Neural progenitor cell (in vitro differentiated cells): ENCODE data around the gene GNA14. TPM values are rescaled to one million over a fixed set of nuclear protein-coding genes. Genes with fewer than 3 reads are reported as not detected.
"Not testable (repeated sequence)": the region's sequence is repeated elsewhere in the genome, so short reads cannot be mapped to it uniquely, and the experiment has no call there.

Experiments used
- DNase-seq: peaks from one replicate; pipeline ENCODE4 v3.0.0-alpha.2; 2016; ENCODE audit warnings: low spot score
- H2AFZ ChIP-seq: fragments of 200-600 bp; sonication (generic); replicated peaks from 2 replicates; pipeline ENCODE4 v1.6.1; 2016; ENCODE audit warnings: antibody characterized with exemption
- H3F3A ChIP-seq: fragments of 200-600 bp; sonication (generic); 2 replicates; pipeline ENCODE4 v1.6.1; 2016; ENCODE audit warnings: antibody characterized with exemption, low read depth
- H3K27ac ChIP-seq: fragments of 200-600 bp; sonication (generic); 2 replicates; pipeline ENCODE4 v1.5.1; 2016; ENCODE audit warnings: mild to moderate bottlenecking
- H3K27me3 ChIP-seq: fragments of 200-600 bp; sonication (generic); 2 replicates; pipeline ENCODE4 v1.6.1; 2016; ENCODE audit warnings: mild to moderate bottlenecking, moderate library complexity
- H3K36me3 ChIP-seq: fragments of 200-600 bp; sonication (generic); 2 replicates; pipeline ENCODE4 v1.5.1; 2016
- H3K4me1 ChIP-seq: fragments of 200-600 bp; sonication (generic); 2 replicates; pipeline ENCODE4 v1.6.1; 2016; ENCODE audit warnings: mixed run types
- H3K4me2 ChIP-seq: fragments of 200-600 bp; sonication (generic); 2 replicates; pipeline ENCODE4 v1.6.1; 2016
- H3K4me3 ChIP-seq: fragments of 200-600 bp; sonication (generic); 2 replicates; pipeline ENCODE4 v1.5.1; 2016
- H3K79me2 ChIP-seq: fragments of 200-600 bp; sonication (generic); 2 replicates; pipeline ENCODE4 v1.6.1; 2016; ENCODE audit warnings: low read depth
- H3K9ac ChIP-seq: fragments of 200-600 bp; sonication (generic); 2 replicates; pipeline ENCODE4 v1.6.1; 2016
- H3K9me3 ChIP-seq: fragments of 200-600 bp; sonication (generic); 2 replicates; pipeline ENCODE4 v1.5.1; 2016; ENCODE audit warnings: low read depth
- H4K20me1 ChIP-seq: fragments of 200-600 bp; sonication (generic); 2 replicates; pipeline ENCODE4 v1.6.1; 2016; ENCODE audit warnings: low read depth
- H3K27ac Mint-ChIP-seq: 3 replicates; pipeline ENCODE4 v1.8.0; 2021; ENCODE audit warnings: mixed read lengths
- H3K27me3 Mint-ChIP-seq: 2 replicates; pipeline ENCODE4 v1.8.0; 2022; ENCODE audit warnings: low read depth, mild to moderate bottlenecking, inconsistent platforms, moderate library complexity, mixed read lengths; ENCODE audit not compliant: insufficient read depth
- H3K36me3 Mint-ChIP-seq: 3 replicates; pipeline ENCODE4 v1.8.0; 2021; ENCODE audit warnings: mixed read lengths
- H3K4me1 Mint-ChIP-seq: 3 replicates; pipeline ENCODE4 v1.8.0; 2021; ENCODE audit warnings: mixed read lengths
- H3K4me3 Mint-ChIP-seq: 3 replicates; pipeline ENCODE4 v1.8.0; 2021; ENCODE audit warnings: mild to moderate bottlenecking, moderate library complexity, mixed read lengths
- H3K9me3 Mint-ChIP-seq: 3 replicates; pipeline ENCODE4 v1.8.0; 2020; ENCODE audit warnings: mixed read lengths
- EZH2 ChIP-seq: fragments of 200-600 bp; sonication (generic); IDR thresholded peaks from 2 replicates; pipeline ENCODE4 v1.6.1; 2017; ENCODE audit warnings: antibody characterized with exemption, mild to moderate bottlenecking, moderate library complexity
- EZH2phosphoT487 ChIP-seq: fragments of 200-600 bp; sonication (generic); IDR thresholded peaks from 2 replicates; pipeline ENCODE4 v1.6.1; 2017; ENCODE audit warnings: antibody characterized with exemption
- total RNA-seq: library from RNA; depleted of rRNA; stranded (reverse); fragments of >200 nt; gene quantifications from 2 replicates; pipeline ENCODE4 v1.2.3, GENCODE V29; 2015; ENCODE audit warnings: low replicate concordance
- TF ChIP-seq, protein P1 (sequence below): fragments of 200-600 bp; sonication (generic); IDR thresholded peaks from 2 replicates; pipeline ENCODE4 v1.5.1; 2017; ENCODE audit warnings: antibody characterized with exemption, mild to moderate bottlenecking

GNA14 gene
- total RNA-seq, 1 donor from 2014 or later: not detected

DNA sequence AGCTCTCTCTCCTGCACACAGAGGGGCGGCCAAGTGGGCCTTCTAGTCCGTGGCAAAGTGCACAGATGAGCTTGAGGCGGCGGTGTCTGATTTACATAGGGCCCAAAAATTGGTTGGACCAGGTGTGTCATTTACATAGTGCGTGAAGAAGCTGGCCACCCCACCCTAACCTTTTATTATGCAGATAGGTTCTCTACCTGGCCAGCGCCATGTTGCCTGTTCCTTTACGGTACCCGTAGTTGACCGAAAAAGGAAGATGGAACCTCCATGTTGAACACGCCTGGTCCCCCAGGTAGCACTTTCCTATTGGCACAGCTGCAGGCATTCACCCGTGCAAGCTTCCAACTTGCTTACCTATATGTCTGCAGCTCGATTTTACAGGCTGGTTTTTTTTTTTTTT lies 61.5 kb downstream of the GNA14 start:
- Mint-ChIP-seq H3K27ac (no peak overlapping the region), H3K27me3 (no peaks in the 10 kb centered on the region), H3K9me3 (no peaks in the 10 kb centered on the region), H3K4me1 (peaks cover 12% of the 10 kb centered on the region), H3K4me3 (no peak overlapping the region), H3K36me3 (no peaks in the 10 kb centered on the region)
- Histone ChIP-seq H4K20me1 (no peaks in the 10 kb centered on the region), H3K27me3 (no peaks in the 10 kb centered on the region), H3K9ac (no peak overlapping the region), H3F3A (no peaks in the 10 kb centered on the region), H3K79me2 (no peaks in the 10 kb centered on the region), H3K4me1 (peaks cover 6% of the 10 kb centered on the region), H3K36me3 (no peaks in the 10 kb centered on the region), H2AFZ (no peak overlapping the region), H3K27ac (no peak overlapping the region), H3K4me2 (no peak overlapping the region), H3K4me3 (no peak overlapping the region), H3K9me3 (no peaks in the 10 kb centered on the region)
- no peak for TF ChIP-seq EZH2
- TF ChIP-seq, protein P1, sequence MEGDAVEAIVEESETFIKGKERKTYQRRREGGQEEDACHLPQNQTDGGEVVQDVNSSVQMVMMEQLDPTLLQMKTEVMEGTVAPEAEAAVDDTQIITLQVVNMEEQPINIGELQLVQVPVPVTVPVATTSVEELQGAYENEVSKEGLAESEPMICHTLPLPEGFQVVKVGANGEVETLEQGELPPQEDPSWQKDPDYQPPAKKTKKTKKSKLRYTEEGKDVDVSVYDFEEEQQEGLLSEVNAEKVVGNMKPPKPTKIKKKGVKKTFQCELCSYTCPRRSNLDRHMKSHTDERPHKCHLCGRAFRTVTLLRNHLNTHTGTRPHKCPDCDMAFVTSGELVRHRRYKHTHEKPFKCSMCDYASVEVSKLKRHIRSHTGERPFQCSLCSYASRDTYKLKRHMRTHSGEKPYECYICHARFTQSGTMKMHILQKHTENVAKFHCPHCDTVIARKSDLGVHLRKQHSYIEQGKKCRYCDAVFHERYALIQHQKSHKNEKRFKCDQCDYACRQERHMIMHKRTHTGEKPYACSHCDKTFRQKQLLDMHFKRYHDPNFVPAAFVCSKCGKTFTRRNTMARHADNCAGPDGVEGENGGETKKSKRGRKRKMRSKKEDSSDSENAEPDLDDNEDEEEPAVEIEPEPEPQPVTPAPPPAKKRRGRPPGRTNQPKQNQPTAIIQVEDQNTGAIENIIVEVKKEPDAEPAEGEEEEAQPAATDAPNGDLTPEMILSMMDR: no peak
- TF ChIP-seq EZH2phosphoT487: no peak
- no peak for DNase-seq

DNA sequence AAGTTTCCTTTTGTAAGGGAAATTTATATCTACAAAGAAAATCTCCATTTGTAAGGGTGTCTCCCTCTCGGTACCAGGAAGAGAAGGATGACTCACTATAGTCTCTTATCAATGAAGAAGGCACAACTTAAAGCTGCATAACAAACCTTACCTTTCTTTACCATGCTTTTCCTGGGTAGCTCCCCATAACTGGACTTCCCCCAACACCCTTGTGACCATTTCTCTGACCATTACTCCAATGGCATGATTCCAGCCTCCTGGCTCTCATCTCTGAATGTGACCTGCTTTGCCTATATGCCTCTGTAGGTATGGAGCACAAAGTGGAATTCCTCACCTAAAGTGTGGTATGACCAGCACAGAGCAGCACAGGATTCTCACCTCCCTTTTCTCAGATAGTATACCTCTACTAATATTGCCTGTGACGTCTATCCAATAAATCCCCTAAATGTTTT lies 62.8 kb downstream of the GNA14 start:
- Histone ChIP-seq H3K79me2 (no peaks in the 10 kb centered on the region), H3K27ac (no peak overlapping the region), H3K9ac (no peak overlapping the region), H3K36me3 (no peaks in the 10 kb centered on the region), H3K4me2 (no peak overlapping the region), H3K4me3 (no peak overlapping the region), H4K20me1 (no peaks in the 10 kb centered on the region), H3K9me3 (no peaks in the 10 kb centered on the region), H2AFZ (no peak overlapping the region), H3K4me1 (peaks cover 6% of the 10 kb centered on the region), H3K27me3 (no peaks in the 10 kb centered on the region), H3F3A (no peaks in the 10 kb centered on the region)
- Mint-ChIP-seq H3K4me1 (peaks cover 12% of the 10 kb centered on the region), H3K4me3 (no peak overlapping the region), H3K9me3 (no peaks in the 10 kb centered on the region), H3K36me3 (no peaks in the 10 kb centered on the region), H3K27me3 (peaks cover 2% of the 10 kb centered on the region), H3K27ac (no peak overlapping the region)
- no peak for DNase-seq
- TF ChIP-seq, protein P1: no peak
- TF ChIP-seq EZH2 (no peak), EZH2phosphoT487 (no peak)

DNA sequence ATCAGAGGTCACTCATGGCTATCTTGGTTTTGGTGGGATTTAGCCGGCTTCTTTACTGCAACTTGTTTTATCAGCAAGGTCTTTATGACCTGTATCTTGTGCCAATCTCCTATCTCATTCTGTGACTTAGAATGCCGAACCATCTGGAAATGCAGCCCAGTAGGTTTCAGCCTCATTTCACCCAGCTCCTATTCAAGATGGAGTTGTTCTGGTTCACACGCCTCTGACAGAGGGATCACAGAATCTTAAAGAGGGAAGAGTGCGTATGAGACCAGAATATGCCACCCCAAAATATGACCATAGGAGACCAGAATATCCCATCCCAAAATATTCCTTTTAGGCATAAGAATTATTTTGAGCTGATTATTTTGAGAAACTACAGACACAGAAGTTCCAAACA lies 63.2 kb downstream of the GNA14 start:
- H3F3A ChIP-seq, H3K27me3 ChIP-seq, H4K20me1 ChIP-seq, H3K4me1 ChIP-seq, H3K27ac ChIP-seq, DNase-seq, H3K9me3 Mint-ChIP-seq, H3K4me2 ChIP-seq, H3K79me2 ChIP-seq, H3K27me3 Mint-ChIP-seq, H3K9ac ChIP-seq, H2AFZ ChIP-seq, H3K4me3 Mint-ChIP-seq, H3K9me3 ChIP-seq, H3K4me3 ChIP-seq, H3K36me3 Mint-ChIP-seq, H3K36me3 ChIP-seq, H3K27ac Mint-ChIP-seq: not testable (repeated sequence)
- H3K4me1 Mint-ChIP-seq: peaks cover 12% of the 10 kb centered on the region

DNA sequence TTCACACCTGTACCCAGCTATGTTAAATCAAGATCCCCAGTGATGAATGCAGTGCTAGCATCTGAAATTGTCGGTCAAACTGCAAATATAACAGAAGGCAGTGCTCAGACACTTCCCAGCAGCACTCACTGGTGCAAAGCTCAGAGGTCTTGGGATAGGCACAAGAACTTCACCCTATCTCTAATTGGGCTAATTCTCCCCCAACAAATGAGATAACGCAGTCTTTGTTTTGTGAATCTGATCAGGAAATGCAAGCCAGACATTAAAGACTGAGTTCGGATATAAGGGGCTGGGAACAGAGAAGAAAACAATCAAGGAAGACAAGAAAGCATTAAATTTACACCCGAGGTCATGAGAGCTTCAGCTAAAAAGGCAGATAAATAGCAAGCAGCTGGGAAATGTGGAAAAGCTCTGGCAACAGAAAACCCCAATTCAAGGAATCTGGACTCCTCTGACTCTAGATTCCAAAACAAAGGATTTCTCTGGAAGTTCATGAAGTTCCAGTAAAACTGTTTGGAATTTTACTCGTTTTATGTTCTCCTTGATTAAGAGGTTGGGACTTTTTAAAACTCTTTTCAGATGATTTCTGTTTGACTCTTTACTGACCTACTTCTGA lies 65.1 kb downstream of the GNA14 start:
- no peak overlapping the region for H2AFZ ChIP-seq
- no peak overlapping the region for H3K9ac ChIP-seq
- Mint-ChIP-seq H3K36me3 (no peaks in the 10 kb centered on the region), H3K27me3 (peaks cover 2% of the 10 kb centered on the region), H3K27ac (no peak overlapping the region), H3K4me3 (no peak overlapping the region), H3K9me3 (no peaks in the 10 kb centered on the region), H3K4me1 (peaks cover 4% of the 10 kb centered on the region)
- H3K4me3 ChIP-seq: no peak overlapping the region
- no peak overlapping the region for H3K4me2 ChIP-seq
- TF ChIP-seq, protein P1: no peak
- no peak for DNase-seq
- H3K27ac ChIP-seq: no peak overlapping the region
- no peaks in the 10 kb centered on the region for H3K36me3 ChIP-seq
- H3K27me3 ChIP-seq: no peaks in the 10 kb centered on the region
- no peaks in the 10 kb centered on the region for H3K79me2 ChIP-seq
- no peaks in the 10 kb centered on the region for H4K20me1 ChIP-seq
- H3K4me1 ChIP-seq: no peaks in the 10 kb centered on the region
- no peaks in the 10 kb centered on the region for H3K9me3 ChIP-seq
- H3F3A ChIP-seq: no peaks in the 10 kb centered on the region
